H1 (cell line): ENCODE results near the gene CACNG6. TPM values are rescaled to one million over a fixed set of nuclear protein-coding genes. Genes with fewer than 3 reads are reported as not detected.

Source experiments
- CBX5 ChIP-seq: fragments of 300-800, 300-1000 bp; sonication (generic); IDR thresholded peaks from 2 replicates; pipeline ENCODE4 v1.7.1; 2016; ENCODE audit warnings: antibody characterized with exemption, low read length, low read depth
- CHD2 ChIP-seq: IDR thresholded peaks from 2 replicates; pipeline ENCODE4 v1.6.1; 2012; ENCODE audit warnings: low read length, improper control_type of control experiment
- EGR1 ChIP-seq: IDR thresholded peaks from 2 replicates; pipeline ENCODE4 v1.6.1; 2011; ENCODE audit warnings: low read depth, low read length, borderline replicate concordance
- EP300 ChIP-seq, 2 experiments: IDR thresholded peaks; 1 replicate in 1 of 2; 2 replicates in 1 of 2; pipeline ENCODE4 v1.6.1; 2011 to 2012; ENCODE audit warnings: low read depth in 2 of 2, low read length in 2 of 2, mild to moderate bottlenecking in 2 of 2, borderline replicate concordance in 1 of 2, inconsistent platforms in 1 of 2, moderate library complexity in 1 of 2
- HDAC2 ChIP-seq, 2 experiments: fragments of 300-600 bp in 1 of 2; sonication (generic) in 1 of 2; IDR thresholded peaks; 2 replicates each; pipeline ENCODE4 v1.6.1; 2011 to 2012; ENCODE audit warnings: low read depth in 2 of 2, low read length in 2 of 2, mild to moderate bottlenecking in 2 of 2, moderate library complexity in 2 of 2, borderline replicate concordance in 1 of 2, inconsistent platforms in 1 of 2
- RAD21 ChIP-seq, 2 experiments: IDR thresholded peaks in 1 of 2; conservative IDR thresholded peaks in 1 of 2; 2 replicates each; pipeline ENCODE4 v1.6.1; 2011; ENCODE audit warnings: low read depth in 2 of 2, low read length in 2 of 2, improper control_type of control experiment in 1 of 2, inconsistent platforms in 1 of 2, mild to moderate bottlenecking in 1 of 2, moderate library complexity in 1 of 2
- SAP30 ChIP-seq: fragments of 300-600 bp; sonication (generic); IDR thresholded peaks from 2 replicates; pipeline ENCODE4 v1.7.1; 2012; ENCODE audit warnings: low read length, moderate library complexity, mild to moderate bottlenecking, inconsistent platforms; ENCODE audit not compliant: insufficient read depth, insufficient replicate concordance
- SRF ChIP-seq: IDR thresholded peaks from 2 replicates; pipeline ENCODE4 v1.6.1; 2011; ENCODE audit warnings: mild to moderate bottlenecking, low read depth, low read length, moderate library complexity
- TAF7 ChIP-seq: optimal IDR thresholded peaks from 2 replicates; pipeline ENCODE3; 2011; ENCODE audit warnings: low read depth, mild to moderate bottlenecking, inconsistent platforms, low read length, moderate library complexity, borderline replicate concordance
- polyA plus RNA-seq, 7 experiments: library from polyadenylated mRNA; depleted of rRNA in 3 of 7; stranded (reverse) in 5 of 7; unstranded in 2 of 7; fragments of >200 nt in 5 of 7; fragments of 200-250 nt in 2 of 7; gene quantifications; 1 replicate in 5 of 7; 2 replicates in 1 of 7; 4 replicates in 1 of 7; pipeline versions ENCODE4 v1.2.1 to v1.2.3, GENCODE V29; 2011 to 2013; ENCODE audit warnings: missing spikeins in 2 of 7, mixed read lengths in 2 of 7
- total RNA-seq: library from RNA; stranded (reverse); fragmentation: NEBNext Ultra II Directional; extraction: Animal tissue kit (Norgen Biotek cat#: 25700); gene quantifications from 2 replicates; pipeline ENCODE4 v1.2.1, GENCODE V29; 2021
- TF ChIP-seq, protein P1 (sequence below): fragments of 300-600 bp; sonication (generic); IDR thresholded peaks from 2 replicates; pipeline ENCODE4 v1.7.1; 2012; ENCODE audit warnings: low read length, moderate library complexity, mild to moderate bottlenecking, inconsistent platforms; ENCODE audit not compliant: insufficient replicate concordance

Gene CACNG6
- total and polyA plus RNA-seq, 2 of the 8 experiments (the other 6 are each of a cell fraction or from before 2014, with no cell fraction given), result 1.2 to 1.6 TPM

DNA sequence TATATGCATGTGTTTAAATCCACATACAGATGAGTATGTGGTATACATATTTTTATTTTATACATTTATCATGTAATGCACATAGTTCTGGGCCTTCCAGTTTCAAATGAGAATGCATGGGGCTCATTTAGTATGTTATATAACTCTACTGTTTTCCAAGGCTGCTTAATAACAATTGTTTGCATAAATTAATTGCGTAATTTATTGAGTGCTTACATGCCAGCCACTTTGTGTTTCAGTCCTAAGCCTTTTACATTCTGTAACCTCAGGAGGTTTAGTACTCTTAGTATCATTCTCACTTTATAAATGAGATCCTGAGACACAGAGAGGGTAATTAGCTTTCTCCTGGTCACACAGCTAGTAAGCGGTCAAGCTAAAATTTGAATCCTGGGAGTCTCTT is 45.4 kb upstream of the CACNG6 start (continued):
- TF ChIP-seq, protein P1, sequence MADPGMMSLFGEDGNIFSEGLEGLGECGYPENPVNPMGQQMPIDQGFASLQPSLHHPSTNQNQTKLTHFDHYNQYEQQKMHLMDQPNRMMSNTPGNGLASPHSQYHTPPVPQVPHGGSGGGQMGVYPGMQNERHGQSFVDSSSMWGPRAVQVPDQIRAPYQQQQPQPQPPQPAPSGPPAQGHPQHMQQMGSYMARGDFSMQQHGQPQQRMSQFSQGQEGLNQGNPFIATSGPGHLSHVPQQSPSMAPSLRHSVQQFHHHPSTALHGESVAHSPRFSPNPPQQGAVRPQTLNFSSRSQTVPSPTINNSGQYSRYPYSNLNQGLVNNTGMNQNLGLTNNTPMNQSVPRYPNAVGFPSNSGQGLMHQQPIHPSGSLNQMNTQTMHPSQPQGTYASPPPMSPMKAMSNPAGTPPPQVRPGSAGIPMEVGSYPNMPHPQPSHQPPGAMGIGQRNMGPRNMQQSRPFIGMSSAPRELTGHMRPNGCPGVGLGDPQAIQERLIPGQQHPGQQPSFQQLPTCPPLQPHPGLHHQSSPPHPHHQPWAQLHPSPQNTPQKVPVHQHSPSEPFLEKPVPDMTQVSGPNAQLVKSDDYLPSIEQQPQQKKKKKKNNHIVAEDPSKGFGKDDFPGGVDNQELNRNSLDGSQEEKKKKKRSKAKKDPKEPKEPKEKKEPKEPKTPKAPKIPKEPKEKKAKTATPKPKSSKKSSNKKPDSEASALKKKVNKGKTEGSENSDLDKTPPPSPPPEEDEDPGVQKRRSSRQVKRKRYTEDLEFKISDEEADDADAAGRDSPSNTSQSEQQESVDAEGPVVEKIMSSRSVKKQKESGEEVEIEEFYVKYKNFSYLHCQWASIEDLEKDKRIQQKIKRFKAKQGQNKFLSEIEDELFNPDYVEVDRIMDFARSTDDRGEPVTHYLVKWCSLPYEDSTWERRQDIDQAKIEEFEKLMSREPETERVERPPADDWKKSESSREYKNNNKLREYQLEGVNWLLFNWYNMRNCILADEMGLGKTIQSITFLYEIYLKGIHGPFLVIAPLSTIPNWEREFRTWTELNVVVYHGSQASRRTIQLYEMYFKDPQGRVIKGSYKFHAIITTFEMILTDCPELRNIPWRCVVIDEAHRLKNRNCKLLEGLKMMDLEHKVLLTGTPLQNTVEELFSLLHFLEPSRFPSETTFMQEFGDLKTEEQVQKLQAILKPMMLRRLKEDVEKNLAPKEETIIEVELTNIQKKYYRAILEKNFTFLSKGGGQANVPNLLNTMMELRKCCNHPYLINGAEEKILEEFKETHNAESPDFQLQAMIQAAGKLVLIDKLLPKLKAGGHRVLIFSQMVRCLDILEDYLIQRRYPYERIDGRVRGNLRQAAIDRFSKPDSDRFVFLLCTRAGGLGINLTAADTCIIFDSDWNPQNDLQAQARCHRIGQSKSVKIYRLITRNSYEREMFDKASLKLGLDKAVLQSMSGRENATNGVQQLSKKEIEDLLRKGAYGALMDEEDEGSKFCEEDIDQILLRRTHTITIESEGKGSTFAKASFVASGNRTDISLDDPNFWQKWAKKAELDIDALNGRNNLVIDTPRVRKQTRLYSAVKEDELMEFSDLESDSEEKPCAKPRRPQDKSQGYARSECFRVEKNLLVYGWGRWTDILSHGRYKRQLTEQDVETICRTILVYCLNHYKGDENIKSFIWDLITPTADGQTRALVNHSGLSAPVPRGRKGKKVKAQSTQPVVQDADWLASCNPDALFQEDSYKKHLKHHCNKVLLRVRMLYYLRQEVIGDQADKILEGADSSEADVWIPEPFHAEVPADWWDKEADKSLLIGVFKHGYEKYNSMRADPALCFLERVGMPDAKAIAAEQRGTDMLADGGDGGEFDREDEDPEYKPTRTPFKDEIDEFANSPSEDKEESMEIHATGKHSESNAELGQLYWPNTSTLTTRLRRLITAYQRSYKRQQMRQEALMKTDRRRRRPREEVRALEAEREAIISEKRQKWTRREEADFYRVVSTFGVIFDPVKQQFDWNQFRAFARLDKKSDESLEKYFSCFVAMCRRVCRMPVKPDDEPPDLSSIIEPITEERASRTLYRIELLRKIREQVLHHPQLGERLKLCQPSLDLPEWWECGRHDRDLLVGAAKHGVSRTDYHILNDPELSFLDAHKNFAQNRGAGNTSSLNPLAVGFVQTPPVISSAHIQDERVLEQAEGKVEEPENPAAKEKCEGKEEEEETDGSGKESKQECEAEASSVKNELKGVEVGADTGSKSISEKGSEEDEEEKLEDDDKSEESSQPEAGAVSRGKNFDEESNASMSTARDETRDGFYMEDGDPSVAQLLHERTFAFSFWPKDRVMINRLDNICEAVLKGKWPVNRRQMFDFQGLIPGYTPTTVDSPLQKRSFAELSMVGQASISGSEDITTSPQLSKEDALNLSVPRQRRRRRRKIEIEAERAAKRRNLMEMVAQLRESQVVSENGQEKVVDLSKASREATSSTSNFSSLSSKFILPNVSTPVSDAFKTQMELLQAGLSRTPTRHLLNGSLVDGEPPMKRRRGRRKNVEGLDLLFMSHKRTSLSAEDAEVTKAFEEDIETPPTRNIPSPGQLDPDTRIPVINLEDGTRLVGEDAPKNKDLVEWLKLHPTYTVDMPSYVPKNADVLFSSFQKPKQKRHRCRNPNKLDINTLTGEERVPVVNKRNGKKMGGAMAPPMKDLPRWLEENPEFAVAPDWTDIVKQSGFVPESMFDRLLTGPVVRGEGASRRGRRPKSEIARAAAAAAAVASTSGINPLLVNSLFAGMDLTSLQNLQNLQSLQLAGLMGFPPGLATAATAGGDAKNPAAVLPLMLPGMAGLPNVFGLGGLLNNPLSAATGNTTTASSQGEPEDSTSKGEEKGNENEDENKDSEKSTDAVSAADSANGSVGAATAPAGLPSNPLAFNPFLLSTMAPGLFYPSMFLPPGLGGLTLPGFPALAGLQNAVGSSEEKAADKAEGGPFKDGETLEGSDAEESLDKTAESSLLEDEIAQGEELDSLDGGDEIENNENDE, result no peak
- TF ChIP-seq CHD2, result no peak
- no peak for TF ChIP-seq HDAC2 (IDR thresholded peaks at IDR 0.05; ENCODE audit: borderline replicate concordance in 1 of 2, low read depth in 2 of 2, low read length in 2 of 2)
- TF ChIP-seq SRF, result no peak
- no peak for TF ChIP-seq EGR1
- no peak for TF ChIP-seq RAD21 (IDR thresholded peaks at IDR 0.05 in 1 of 2, conservative IDR thresholded peaks at IDR 0.05 in 1 of 2; ENCODE audit: low read depth in 2 of 2, low read length in 2 of 2)
- no peak for TF ChIP-seq EP300 (IDR thresholded peaks at IDR 0.05; ENCODE audit: borderline replicate concordance in 1 of 2, low read depth in 2 of 2, low read length in 2 of 2)
- no peak for TF ChIP-seq TAF7
- no peak for TF ChIP-seq SAP30
- no peak for TF ChIP-seq CBX5
